ENCODE data around the gene SLC2A2.

- TF ChIP-seq POLR2A (IDR thresholded peaks at IDR 0.05) (no peak), POLR2AphosphoS5 (IDR thresholded peaks at IDR 0.05) (no peak), EP300 (IDR thresholded peaks at IDR 0.05) (no peak)
- TF ChIP-seq, protein P1, sequence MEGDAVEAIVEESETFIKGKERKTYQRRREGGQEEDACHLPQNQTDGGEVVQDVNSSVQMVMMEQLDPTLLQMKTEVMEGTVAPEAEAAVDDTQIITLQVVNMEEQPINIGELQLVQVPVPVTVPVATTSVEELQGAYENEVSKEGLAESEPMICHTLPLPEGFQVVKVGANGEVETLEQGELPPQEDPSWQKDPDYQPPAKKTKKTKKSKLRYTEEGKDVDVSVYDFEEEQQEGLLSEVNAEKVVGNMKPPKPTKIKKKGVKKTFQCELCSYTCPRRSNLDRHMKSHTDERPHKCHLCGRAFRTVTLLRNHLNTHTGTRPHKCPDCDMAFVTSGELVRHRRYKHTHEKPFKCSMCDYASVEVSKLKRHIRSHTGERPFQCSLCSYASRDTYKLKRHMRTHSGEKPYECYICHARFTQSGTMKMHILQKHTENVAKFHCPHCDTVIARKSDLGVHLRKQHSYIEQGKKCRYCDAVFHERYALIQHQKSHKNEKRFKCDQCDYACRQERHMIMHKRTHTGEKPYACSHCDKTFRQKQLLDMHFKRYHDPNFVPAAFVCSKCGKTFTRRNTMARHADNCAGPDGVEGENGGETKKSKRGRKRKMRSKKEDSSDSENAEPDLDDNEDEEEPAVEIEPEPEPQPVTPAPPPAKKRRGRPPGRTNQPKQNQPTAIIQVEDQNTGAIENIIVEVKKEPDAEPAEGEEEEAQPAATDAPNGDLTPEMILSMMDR (IDR thresholded peaks at IDR 0.05): no peak
Observed at GRCh38 chr3:170974872-170975271, 51.6 kb downstream of the SLC2A2 start.

All from suprapubic skin (tissue), 4 donors.